ENCODE measurements around the gene ZBTB20.

The ZBTB20 gene

GRCh38 chr3:114928989-114929640, 218.0 kb downstream of the ZBTB20 start:
- DNase-seq (ENCODE audit: low read depth, low spot score), result no peak

GRCh38 chr3:114904633-114905032, 242.5 kb downstream of the ZBTB20 start:
- no peak for DNase-seq (ENCODE audit: low read depth, low spot score)

GRCh38 chr3:114903213-114903612, 243.9 kb downstream of the ZBTB20 start:
- no peak for DNase-seq (ENCODE audit: low read depth, low spot score)

- no peak for DNase-seq (ENCODE audit: low read depth, low spot score)
Measured at GRCh38 chr3:114902691-114903101, 244.4 kb downstream of the ZBTB20 start.

DNA sequence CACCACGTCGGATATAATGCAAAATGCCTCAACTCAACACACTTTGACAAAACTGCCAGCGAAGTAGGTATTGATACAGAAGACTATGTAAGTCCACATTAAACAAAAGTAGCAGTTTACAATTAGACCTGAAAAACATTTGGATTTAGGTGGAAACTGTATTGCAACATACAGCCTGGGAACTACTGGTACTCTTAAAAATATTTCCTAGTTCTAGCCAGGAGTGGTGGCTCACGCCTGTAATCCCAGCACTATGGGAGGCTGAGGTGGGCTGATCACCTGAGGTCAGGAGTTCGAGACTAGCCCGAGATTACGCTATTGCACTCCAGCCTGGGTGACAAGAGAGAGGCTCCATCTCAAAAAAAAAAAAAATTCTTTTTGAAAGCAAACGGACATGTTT, 246.2 kb downstream of the ZBTB20 start:
- DNase-seq (ENCODE audit: low read depth, low spot score), result no peak

- DNase-seq (ENCODE audit: low read depth, low spot score), result no peak
Measured at GRCh38 chr3:114899186-114899931, 247.7 kb downstream of the ZBTB20 start.

DNA sequence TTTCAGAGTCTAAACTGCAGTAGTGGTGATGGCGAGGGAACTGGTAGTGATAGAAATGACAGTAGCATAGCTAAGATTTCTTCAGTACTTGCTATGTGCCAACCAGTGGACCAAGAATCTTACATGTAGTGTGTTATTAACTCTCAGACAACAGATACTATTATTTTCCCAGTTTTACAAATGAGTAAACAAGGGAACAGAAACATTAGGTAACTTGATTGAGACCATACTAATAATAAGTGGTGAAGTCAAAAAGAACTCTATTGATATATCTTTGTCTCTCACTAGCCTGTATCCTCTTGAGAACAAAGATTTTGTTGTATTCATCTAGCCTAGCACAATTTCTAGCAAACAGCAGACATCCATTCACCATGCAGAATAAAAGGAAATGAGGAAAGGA, 250.1 kb downstream of the ZBTB20 start:
- DNase-seq (ENCODE audit: low read depth, low spot score), result no peak

DNA sequence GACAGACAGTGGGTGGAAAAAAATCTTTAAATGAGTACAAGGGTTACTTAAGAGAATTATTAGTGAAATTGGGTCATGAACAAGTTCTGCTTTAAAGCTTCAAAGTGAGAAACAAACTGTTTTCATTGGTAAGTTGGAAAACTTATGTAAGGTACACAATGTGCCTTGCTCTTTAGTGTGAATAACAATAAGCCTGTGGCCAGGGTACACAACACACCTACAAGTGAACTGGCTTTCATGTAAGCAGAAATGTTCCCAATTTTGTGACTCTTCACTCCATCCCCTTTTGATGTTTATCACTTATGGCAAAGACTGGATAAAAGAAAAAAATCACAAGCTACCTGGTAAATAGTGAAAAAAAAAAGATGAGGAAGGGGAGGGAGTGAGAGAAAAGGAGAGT, 253.7 kb downstream of the ZBTB20 start:
- no peak for DNase-seq (ENCODE audit: low read depth, low spot score)

DNA sequence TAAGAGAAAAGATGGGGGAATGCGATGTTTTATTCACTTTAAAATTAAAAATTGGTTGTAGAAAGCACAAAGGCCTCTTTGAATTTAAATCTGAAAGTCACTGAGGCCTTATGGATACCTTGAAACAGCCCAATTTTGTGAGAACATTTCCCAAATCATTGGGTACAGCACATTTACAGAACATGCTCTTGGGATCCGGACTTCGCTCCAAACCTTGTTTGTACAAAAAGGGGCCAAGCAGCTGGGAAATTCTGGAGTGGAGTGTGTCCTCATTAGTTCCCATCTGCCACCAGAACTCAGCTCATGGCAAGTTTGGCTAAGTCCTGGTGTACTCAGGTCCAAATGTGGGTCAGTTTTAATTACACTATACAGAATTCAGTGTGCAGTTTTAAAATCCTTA, 254.2 kb downstream of the ZBTB20 start:
- DNase-seq (ENCODE audit: low read depth, low spot score), result no peak

DNA sequence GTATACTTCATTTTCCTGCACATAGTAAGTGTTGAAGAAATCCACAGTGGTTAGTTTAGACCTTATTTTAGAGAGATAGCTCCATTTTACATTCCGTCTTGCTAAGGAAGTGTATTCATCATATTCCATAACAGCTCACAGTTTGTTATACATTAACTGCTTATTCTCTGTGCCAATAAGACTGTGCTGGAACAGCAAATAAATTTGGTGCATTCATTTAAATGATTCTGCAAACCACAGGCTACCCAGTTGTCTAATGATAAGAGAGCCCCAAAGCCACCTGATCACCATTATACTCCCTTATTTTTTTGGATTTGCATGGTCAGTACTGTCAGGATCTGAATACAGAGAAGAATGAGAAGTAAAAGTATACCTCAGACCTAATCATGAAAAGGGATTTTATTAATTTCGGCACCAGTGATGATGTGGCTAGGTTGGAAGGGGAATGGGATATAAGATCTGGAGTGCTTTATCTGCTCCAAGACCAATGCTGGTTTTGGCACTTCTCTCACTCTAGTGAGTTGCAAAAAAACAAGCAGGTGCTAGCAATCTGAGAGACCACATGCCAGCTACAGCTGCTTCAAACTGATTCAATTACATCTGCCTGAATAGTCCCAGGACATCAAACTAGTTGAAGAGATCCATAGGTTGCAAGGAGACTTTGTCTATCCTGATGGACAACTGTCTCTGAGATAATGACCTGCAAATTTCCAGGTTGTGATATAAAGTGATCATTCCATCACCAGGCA, 254.8 kb downstream of the ZBTB20 start:
- DNase-seq (ENCODE audit: low read depth, low spot score), result no peak

- DNase-seq (ENCODE audit: low read depth, low spot score), result no peak
Measured at GRCh38 chr3:114887806-114888205, 259.3 kb downstream of the ZBTB20 start.

DNA sequence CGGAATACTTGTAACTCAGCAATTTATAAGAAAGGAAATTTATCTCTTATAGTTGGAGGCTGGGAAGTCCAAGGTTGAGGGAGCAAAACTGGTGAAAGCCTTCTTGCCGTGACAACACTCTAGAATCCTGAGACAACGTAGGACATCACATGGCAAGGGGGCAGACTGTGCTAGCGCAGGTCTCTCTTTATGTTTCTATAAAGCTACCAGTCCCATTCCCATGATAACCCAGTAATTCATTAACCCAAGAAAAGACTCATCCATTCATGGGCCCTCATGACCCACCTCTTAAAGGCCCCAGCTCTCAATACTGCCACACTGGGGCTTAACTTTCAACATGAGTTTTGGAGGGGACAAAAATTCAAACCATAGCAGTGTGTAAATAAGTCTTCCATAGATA, 260.2 kb downstream of the ZBTB20 start:
- no peak for DNase-seq (ENCODE audit: low read depth, low spot score)

- DNase-seq (ENCODE audit: low read depth, low spot score), result no peak
Measured at GRCh38 chr3:114884213-114884923, 262.7 kb downstream of the ZBTB20 start.

DNA sequence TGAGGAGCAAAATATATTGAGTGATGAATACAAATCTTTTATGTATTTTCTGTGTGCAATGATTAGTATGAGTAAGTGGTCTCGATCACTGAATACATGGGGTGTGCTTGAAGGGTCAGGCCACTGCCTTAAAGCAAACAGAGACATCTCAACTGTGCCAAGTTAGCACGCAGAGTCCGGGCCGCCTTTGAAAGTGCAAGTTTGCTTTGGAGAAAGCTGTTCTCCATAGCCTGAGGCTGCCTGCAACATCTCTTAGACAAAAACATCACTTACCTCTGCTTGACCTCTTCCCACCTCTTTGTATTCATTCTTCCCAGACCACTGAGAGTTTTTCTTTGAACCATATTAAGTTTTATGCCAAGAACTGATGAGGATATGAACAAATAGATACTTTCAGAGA, 267.0 kb downstream of the ZBTB20 start:
- no peak for DNase-seq (ENCODE audit: low read depth, low spot score)

GRCh38 chr3:114879059-114880031, 267.7 kb downstream of the ZBTB20 start:
- no peak for DNase-seq (ENCODE audit: low read depth, low spot score)

DNA sequence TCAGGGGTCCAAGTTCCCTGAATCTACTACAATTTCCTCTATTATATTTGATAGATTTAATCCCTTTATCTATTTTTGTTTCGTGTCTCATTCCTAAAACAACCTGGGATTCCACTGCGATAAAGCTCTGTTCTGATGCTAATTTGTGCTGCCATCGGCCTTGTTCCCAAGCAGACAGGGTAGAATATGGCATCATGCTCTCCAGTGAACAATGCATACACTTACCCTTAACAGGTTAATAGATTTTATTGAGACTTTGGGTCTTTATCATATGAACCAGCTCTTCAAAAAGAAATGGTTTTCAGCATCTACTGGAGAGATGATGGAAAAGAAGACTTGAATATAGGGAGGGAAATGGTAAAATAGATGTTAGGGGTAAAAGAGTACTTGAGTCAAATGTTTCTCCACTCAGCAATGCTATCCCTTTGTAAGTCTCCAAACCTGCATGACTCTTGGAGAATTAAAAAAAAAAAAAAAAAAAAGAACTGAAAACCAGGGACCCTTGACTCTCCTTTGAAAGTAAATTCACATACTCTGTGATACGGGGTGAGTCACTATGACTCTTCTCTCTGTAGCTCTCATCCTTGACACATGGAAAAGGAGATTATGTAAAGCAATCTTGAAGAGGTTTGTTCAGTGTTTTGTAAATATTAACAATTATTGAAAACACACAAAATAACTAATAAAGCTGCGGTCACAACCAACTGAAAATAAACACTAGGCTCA, 268.8 kb downstream of the ZBTB20 start:
- no peak for DNase-seq (ENCODE audit: low read depth, low spot score)

- DNase-seq (ENCODE audit: low read depth, low spot score), result no peak
Measured at GRCh38 chr3:114877378-114878113, 269.5 kb downstream of the ZBTB20 start.

DNA sequence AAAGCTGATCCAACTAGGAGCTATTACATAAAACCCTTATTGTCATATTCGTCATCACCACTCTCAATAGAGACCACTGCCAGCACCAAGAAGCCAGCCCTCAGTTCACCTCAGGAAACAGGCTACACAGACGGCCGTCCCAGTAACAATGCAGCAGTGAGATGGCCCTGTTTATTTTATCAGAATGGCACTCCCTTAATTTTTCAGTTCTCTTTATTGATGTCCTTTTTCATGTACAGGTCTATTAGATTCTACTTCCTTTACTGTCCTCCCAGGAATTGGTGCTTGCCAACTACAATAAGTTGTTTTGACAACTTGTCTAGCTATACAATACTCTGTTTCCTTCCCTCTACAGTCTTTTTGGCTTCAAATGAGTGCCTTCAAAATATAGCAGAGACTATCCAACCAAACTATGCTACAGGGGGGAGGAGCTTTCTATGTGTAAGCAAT, 272.5 kb downstream of the ZBTB20 start:
- DNase-seq (ENCODE audit: low read depth, low spot score), result no peak

DNA sequence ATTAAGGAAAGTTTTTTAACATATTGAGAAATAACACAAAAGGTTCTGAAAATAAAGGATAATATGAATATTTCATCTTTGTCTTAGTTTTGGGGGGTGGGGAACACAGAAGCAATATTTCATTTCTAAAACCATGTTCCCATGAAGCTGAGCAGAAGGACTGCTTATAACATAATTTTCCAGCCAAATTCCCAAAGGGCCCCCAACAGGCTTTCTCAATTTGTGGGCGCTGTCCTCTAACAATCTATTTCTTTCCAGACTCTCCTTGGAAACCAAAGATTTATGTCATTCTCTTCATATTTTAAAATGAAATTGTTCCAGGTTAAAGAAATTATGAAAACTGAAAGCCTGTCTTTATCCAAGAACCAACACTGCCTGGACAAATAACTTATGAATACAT, 273.5 kb downstream of the ZBTB20 start:
- DNase-seq (ENCODE audit: low read depth, low spot score), result no peak
